ENCODE data around the gene DZIP1.

DNA sequence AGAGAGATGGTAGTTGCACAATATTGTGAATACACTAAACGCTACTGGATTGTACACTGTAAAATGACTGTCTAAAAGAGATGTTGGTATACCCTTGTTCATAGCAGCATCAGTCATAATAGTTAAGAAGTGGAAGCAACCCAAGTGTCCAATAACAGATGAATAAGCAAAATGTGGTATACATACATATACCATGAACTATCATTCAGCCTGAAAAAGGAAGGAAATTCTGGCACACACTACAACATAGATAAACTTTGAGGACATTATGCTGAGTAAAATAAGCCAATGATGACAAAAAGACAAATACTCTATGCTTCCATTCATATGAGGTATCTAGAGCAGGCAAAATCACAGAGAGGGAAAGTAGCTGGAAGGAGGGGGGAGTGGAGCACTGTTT lies 16.0 kb downstream of the DZIP1 start:
- TF ChIP-seq, protein P1, sequence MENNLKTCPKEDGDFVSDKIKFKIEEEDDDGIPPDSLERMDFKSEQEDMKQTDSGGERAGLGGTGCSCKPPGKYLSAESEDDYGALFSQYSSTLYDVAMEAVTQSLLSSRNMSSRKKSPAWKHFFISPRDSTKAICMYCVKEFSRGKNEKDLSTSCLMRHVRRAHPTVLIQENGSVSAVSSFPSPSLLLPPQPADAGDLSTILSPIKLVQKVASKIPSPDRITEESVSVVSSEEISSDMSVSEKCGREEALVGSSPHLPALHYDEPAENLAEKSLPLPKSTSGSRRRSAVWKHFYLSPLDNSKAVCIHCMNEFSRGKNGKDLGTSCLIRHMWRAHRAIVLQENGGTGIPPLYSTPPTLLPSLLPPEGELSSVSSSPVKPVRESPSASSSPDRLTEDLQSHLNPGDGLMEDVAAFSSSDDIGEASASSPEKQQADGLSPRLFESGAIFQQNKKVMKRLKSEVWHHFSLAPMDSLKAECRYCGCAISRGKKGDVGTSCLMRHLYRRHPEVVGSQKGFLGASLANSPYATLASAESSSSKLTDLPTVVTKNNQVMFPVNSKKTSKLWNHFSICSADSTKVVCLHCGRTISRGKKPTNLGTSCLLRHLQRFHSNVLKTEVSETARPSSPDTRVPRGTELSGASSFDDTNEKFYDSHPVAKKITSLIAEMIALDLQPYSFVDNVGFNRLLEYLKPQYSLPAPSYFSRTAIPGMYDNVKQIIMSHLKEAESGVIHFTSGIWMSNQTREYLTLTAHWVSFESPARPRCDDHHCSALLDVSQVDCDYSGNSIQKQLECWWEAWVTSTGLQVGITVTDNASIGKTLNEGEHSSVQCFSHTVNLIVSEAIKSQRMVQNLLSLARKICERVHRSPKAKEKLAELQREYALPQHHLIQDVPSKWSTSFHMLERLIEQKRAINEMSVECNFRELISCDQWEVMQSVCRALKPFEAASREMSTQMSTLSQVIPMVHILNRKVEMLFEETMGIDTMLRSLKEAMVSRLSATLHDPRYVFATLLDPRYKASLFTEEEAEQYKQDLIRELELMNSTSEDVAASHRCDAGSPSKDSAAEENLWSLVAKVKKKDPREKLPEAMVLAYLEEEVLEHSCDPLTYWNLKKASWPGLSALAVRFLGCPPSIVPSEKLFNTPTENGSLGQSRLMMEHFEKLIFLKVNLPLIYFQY (CRISPR knock-in tag; IDR thresholded peaks at IDR 0.05; ENCODE audit: borderline replicate concordance), result no peak
- TF ChIP-seq, protein P2, sequence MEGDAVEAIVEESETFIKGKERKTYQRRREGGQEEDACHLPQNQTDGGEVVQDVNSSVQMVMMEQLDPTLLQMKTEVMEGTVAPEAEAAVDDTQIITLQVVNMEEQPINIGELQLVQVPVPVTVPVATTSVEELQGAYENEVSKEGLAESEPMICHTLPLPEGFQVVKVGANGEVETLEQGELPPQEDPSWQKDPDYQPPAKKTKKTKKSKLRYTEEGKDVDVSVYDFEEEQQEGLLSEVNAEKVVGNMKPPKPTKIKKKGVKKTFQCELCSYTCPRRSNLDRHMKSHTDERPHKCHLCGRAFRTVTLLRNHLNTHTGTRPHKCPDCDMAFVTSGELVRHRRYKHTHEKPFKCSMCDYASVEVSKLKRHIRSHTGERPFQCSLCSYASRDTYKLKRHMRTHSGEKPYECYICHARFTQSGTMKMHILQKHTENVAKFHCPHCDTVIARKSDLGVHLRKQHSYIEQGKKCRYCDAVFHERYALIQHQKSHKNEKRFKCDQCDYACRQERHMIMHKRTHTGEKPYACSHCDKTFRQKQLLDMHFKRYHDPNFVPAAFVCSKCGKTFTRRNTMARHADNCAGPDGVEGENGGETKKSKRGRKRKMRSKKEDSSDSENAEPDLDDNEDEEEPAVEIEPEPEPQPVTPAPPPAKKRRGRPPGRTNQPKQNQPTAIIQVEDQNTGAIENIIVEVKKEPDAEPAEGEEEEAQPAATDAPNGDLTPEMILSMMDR (CRISPR knock-in tag; IDR thresholded peaks at IDR 0.05), result no peak
- TF ChIP-seq REL (CRISPR knock-in tag; conservative IDR thresholded peaks at IDR 0.05) (no peak), ZNF143 (CRISPR knock-in tag; IDR thresholded peaks at IDR 0.05) (no peak), EZH2 (conservative IDR thresholded peaks at IDR 0.05; ENCODE audit: low read depth, low read length) (no peak), BRCA1 (CRISPR knock-in tag; IDR thresholded peaks at IDR 0.05) (no peak)
- TF ChIP-seq, protein P3, sequence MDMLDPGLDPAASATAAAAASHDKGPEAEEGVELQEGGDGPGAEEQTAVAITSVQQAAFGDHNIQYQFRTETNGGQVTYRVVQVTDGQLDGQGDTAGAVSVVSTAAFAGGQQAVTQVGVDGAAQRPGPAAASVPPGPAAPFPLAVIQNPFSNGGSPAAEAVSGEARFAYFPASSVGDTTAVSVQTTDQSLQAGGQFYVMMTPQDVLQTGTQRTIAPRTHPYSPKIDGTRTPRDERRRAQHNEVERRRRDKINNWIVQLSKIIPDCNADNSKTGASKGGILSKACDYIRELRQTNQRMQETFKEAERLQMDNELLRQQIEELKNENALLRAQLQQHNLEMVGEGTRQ (IDR thresholded peaks at IDR 0.05; ENCODE audit: low read depth, low read length), result no peak
- TF ChIP-seq, protein P3 (CRISPR knock-in tag; IDR thresholded peaks at IDR 0.05; ENCODE audit: borderline replicate concordance), result no peak

Measured in HepG2 (cell line).